HFF-Myc (cell line): ENCODE data around the gene IGF2BP3.
A peak's percentile ranks its signal among the peaks of the same experiment; 100 is the strongest.

Source experiments
- DNase-seq: peaks from one replicate; pipeline ENCODE4 v3.0.0-alpha.2; 2011; ENCODE audit warnings: low read depth; ENCODE audit errors: extremely low read depth
- H3K4me3 ChIP-seq: replicated peaks from 2 replicates; pipeline ENCODE4 v1.5.1; 2011; ENCODE audit warnings: low read depth, mild to moderate bottlenecking, control low read depth, low read length
- TF ChIP-seq, protein P1 (sequence below): IDR thresholded peaks from 2 replicates; pipeline ENCODE4 v1.5.1; 2012; ENCODE audit warnings: mild to moderate bottlenecking, low read depth, low read length, control low read depth; ENCODE audit errors: missing control alignments

The IGF2BP3 gene

DNA sequence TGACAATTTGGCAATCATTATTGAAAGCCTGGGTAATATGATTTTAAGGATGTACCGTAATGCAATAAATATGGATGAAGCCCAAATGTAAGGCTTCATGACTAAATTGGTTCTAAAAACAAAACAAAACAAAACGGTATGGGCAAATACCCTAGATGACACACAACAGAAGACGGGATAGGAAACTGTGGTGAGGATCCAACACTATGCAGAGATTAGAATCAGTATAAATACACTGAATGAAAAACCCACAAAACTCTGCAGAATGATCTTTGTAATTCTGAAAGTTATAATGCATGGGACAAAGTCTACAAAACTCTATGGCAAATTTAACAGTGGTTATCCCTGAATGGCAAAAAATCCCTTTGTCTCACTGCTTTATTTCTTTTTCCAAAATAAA, 113.6 kb downstream of the IGF2BP3 start:
- no peak for DNase-seq
- H3K4me3 ChIP-seq, result no peak overlapping the region
- TF ChIP-seq, protein P1, sequence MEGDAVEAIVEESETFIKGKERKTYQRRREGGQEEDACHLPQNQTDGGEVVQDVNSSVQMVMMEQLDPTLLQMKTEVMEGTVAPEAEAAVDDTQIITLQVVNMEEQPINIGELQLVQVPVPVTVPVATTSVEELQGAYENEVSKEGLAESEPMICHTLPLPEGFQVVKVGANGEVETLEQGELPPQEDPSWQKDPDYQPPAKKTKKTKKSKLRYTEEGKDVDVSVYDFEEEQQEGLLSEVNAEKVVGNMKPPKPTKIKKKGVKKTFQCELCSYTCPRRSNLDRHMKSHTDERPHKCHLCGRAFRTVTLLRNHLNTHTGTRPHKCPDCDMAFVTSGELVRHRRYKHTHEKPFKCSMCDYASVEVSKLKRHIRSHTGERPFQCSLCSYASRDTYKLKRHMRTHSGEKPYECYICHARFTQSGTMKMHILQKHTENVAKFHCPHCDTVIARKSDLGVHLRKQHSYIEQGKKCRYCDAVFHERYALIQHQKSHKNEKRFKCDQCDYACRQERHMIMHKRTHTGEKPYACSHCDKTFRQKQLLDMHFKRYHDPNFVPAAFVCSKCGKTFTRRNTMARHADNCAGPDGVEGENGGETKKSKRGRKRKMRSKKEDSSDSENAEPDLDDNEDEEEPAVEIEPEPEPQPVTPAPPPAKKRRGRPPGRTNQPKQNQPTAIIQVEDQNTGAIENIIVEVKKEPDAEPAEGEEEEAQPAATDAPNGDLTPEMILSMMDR, result no peak

DNA sequence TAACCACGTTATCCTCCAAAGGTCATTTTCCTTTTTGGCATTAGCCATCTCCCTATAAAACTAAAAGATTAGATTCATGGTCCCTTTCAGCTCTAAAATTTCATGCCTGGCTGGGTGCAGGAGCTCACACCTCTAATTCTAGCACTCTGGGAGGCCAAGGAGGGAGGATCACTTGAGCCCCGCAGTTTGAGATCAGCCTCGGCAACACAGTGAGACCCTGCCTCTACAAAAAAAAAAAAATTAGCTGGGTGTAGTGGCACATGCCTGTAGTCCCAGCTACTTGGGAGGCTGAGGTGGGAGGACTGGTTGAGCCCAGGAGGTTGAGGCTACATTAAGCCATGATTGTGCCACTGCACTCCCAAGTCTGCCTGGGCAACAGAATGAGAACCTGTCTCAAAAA, 114.1 kb downstream of the IGF2BP3 start:
- no peak for DNase-seq
- TF ChIP-seq, protein P1, result no peak
- H3K4me3 ChIP-seq, result no peak overlapping the region

DNA sequence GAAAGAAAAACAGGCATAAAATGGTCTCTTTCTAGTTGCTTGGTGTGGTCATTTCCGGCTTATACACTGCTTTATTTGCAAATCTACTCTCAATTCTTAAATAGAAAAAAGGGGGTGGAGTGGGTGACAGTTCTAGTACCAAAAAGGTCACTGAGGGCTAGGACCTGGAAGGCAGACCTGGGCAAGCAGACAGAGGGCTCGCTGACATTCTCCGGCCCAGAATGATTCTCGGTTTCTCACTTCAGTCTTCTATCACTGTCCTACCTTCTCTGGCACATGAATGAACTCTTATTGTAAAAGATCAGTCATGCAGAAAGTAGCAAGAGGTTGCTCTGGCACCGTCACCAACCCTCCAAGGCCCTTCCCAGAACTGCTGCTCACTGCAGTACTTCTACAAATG, 117.1 kb downstream of the IGF2BP3 start:
- no peak for DNase-seq
- TF ChIP-seq, protein P1, result no peak
- no peak overlapping the region for H3K4me3 ChIP-seq

DNA sequence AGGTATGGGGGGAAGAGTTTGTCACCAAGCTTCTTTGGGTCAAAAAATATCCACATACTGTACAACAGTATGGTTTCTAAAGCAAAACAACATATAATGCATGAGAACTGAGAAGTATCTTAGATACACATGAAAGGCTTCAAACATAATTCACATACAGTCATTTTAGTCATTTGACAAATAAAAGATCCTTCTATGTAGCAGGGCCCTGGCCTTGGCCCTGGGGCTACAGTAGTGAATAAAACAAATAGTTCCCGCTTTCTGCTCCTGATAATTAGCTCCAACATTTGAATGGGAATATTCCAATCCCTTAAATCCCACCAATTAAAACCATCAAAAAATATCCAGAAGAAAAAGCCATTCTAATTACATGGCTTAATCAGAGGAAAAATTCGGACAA, 119.8 kb downstream of the IGF2BP3 start:
- H3K4me3 ChIP-seq, result no peak overlapping the region
- TF ChIP-seq, protein P1, result no peak
- DNase-seq, result no peak

DNA sequence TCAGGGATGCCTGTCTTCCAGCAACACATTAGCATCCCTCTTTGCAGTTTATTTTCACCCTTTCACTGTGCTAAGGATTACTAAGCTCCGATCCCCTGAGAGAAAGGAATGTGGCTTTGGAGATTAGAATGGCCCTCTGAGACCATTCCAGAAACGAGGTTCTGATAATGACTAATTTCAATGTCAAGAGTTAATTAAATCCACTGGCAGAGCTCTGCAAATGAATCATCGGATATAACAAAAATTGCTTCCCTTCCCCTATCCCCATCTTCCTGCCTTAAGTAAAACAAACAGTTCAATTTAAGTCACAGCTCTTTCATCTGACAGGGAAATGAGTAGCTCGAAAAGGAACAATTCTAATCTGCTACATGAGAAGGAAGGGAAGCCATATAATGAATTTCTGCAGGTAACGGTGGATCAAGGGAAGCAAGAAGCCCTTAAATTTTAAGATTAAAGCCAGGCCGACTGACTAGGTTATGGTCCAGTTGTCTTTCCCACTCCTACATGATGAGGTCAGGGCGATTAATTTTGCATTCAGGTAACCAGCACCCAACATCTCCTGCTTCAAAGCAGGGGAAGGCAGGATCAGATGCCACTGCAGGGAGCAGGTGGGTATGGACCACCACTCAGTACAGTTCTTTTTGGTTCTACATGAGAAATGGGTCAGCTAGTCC, 120.7 kb downstream of the IGF2BP3 start:
- TF ChIP-seq, protein P1, result no peak
- DNase-seq, result peak; percentile 63
- no peak overlapping the region for H3K4me3 ChIP-seq

DNA sequence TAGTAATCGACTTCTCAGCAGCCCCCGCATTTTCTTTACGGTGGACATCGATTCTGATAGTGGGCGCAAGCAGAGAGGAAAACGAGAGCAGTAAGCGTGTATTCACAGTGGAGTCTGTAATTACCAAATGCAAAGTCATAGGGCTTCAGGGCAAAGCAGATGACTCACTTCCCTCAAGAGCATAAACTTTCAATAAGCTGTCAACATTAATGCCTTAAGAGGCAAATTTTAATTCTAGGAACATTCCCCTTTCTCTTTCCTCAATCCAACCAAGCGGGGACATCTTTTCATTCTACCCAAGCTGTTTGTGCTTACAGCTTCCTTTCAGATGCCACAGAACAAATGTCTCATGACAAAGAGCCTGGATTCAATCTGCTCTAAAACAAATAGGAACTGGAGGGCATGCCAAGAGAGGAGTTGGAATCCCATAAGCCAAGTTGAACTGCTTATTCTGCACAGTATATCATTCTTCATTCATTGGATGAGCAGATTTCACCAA, 122.6 kb downstream of the IGF2BP3 start:
- DNase-seq, result peak; percentile 81
- TF ChIP-seq, protein P1, result no peak
- H3K4me3 ChIP-seq, result peak overlapping the region; percentile 21
